WTC11 (cell line): ENCODE measurements around the gene CREBBP.

Experiments
- CREM ChIP-seq: sonication (generic); formaldehyde crosslinking; IDR thresholded peaks from 2 replicates; pipeline ENCODE4 v1.8.1; 2022; ENCODE audit warnings: mild to moderate bottlenecking, missing genetic modification reagents, moderate library complexity
- FOXJ3 ChIP-seq: sonication (generic); formaldehyde crosslinking; IDR thresholded peaks from 2 replicates; pipeline ENCODE4 v1.9.0; 2021; ENCODE audit warnings: missing genetic modification reagents, mild to moderate bottlenecking, borderline replicate concordance
- FOXK1 ChIP-seq: sonication (generic); formaldehyde crosslinking; IDR thresholded peaks from 2 replicates; pipeline ENCODE4 v1.8.0; 2022; ENCODE audit warnings: mild to moderate bottlenecking, moderate library complexity, missing genetic modification reagents
- RELA ChIP-seq: sonication (generic); formaldehyde crosslinking; IDR thresholded peaks from 2 replicates; pipeline ENCODE4 v1.8.1; 2022; ENCODE audit warnings: missing genetic modification reagents, mild to moderate bottlenecking, borderline replicate concordance
- ZNF219 ChIP-seq: sonication (generic); formaldehyde crosslinking; IDR thresholded peaks from 2 replicates; pipeline ENCODE4 v1.8.0; 2023; ENCODE audit warnings: missing genetic modification reagents, mild to moderate bottlenecking, borderline replicate concordance
- ZNF263 ChIP-seq: sonication (generic); formaldehyde crosslinking; IDR thresholded peaks from 2 replicates; pipeline ENCODE4 v1.8.1; 2022; ENCODE audit warnings: low read depth, mild to moderate bottlenecking, moderate library complexity, missing genetic modification reagents
- TF ChIP-seq, protein P1 (sequence below): fragments of 200-600 bp; IDR thresholded peaks from 2 replicates; pipeline ENCODE4 v1.8.0; 2022; ENCODE audit warnings: antibody characterized with exemption
- TF ChIP-seq, protein P2 (sequence below): sonication (generic); formaldehyde crosslinking; IDR thresholded peaks from 2 replicates; pipeline ENCODE4 v1.8.1; 2023; ENCODE audit warnings: mild to moderate bottlenecking, missing genetic modification reagents, borderline replicate concordance

DNA sequence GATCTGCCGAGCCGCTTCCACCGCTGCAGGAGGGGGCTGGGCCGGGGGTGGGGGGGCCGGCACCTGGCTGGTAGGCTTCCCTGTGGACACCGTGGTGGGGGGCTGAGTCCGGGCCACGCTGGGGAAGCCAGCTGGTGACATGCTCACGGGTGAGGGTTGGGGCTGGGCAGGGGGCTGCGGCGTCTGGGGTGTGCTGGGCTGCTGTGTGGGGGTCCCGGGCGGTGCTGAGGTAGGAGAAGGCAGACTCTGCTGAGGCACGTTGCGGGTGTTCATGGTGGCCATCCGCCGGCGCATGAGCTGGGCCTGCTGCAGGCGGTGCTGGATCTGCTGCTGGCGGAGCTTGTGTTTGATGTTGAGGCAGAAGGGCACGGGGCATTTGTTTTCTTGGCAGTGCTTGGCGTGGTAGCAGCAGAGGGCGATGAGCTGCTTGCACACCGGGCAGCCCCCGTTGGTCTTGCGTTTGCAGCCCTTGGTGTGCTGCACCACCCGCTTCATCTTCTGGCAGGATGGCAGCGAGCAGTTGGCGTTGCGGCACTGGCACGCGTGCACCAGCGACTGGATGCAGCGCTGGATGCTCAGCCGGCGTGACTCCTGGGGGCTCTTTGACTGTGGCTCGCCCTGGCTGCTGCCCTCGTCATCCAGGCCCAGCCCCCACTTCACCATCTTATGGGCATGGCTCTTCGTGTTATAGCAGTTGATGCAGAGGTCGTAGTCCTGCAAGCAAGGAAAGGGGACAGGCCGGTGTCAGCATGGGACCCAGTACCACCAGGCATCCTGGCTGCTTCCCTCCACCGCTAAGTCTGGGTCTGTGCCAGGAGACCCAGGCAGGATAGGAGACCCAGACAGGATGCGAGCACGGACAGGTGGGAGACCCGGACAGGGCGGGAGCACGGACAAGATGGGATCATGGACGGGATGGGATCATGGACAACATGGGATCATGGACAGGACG is 151.1 kb downstream of the CREBBP start:
- TF ChIP-seq, protein P1, sequence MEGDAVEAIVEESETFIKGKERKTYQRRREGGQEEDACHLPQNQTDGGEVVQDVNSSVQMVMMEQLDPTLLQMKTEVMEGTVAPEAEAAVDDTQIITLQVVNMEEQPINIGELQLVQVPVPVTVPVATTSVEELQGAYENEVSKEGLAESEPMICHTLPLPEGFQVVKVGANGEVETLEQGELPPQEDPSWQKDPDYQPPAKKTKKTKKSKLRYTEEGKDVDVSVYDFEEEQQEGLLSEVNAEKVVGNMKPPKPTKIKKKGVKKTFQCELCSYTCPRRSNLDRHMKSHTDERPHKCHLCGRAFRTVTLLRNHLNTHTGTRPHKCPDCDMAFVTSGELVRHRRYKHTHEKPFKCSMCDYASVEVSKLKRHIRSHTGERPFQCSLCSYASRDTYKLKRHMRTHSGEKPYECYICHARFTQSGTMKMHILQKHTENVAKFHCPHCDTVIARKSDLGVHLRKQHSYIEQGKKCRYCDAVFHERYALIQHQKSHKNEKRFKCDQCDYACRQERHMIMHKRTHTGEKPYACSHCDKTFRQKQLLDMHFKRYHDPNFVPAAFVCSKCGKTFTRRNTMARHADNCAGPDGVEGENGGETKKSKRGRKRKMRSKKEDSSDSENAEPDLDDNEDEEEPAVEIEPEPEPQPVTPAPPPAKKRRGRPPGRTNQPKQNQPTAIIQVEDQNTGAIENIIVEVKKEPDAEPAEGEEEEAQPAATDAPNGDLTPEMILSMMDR: no peak
- TF ChIP-seq FOXK1 (CRISPR knock-in tag) (no peak), ZNF263 (CRISPR knock-in tag) (no peak), ZNF219 (CRISPR knock-in tag) (no peak), RELA (CRISPR knock-in tag) (no peak), FOXJ3 (CRISPR knock-in tag) (no peak), CREM (CRISPR knock-in tag) (no peak)
- TF ChIP-seq, protein P2, sequence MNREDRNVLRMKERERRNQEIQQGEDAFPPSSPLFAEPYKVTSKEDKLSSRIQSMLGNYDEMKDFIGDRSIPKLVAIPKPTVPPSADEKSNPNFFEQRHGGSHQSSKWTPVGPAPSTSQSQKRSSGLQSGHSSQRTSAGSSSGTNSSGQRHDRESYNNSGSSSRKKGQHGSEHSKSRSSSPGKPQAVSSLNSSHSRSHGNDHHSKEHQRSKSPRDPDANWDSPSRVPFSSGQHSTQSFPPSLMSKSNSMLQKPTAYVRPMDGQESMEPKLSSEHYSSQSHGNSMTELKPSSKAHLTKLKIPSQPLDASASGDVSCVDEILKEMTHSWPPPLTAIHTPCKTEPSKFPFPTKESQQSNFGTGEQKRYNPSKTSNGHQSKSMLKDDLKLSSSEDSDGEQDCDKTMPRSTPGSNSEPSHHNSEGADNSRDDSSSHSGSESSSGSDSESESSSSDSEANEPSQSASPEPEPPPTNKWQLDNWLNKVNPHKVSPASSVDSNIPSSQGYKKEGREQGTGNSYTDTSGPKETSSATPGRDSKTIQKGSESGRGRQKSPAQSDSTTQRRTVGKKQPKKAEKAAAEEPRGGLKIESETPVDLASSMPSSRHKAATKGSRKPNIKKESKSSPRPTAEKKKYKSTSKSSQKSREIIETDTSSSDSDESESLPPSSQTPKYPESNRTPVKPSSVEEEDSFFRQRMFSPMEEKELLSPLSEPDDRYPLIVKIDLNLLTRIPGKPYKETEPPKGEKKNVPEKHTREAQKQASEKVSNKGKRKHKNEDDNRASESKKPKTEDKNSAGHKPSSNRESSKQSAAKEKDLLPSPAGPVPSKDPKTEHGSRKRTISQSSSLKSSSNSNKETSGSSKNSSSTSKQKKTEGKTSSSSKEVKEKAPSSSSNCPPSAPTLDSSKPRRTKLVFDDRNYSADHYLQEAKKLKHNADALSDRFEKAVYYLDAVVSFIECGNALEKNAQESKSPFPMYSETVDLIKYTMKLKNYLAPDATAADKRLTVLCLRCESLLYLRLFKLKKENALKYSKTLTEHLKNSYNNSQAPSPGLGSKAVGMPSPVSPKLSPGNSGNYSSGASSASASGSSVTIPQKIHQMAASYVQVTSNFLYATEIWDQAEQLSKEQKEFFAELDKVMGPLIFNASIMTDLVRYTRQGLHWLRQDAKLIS: no peak
